GM18868 (cell line): Measurements from ENCODE around the gene DGKB.

Experiments used
- ATAC-seq: cut with Tn5 transposase; IDR thresholded peaks from one replicate; pipeline ENCODE4 v1.9.1; 2021; ENCODE audit warnings: mild to moderate bottlenecking, moderate library complexity; ENCODE audit not compliant: unreplicated experiment

DGKB gene

DNA sequence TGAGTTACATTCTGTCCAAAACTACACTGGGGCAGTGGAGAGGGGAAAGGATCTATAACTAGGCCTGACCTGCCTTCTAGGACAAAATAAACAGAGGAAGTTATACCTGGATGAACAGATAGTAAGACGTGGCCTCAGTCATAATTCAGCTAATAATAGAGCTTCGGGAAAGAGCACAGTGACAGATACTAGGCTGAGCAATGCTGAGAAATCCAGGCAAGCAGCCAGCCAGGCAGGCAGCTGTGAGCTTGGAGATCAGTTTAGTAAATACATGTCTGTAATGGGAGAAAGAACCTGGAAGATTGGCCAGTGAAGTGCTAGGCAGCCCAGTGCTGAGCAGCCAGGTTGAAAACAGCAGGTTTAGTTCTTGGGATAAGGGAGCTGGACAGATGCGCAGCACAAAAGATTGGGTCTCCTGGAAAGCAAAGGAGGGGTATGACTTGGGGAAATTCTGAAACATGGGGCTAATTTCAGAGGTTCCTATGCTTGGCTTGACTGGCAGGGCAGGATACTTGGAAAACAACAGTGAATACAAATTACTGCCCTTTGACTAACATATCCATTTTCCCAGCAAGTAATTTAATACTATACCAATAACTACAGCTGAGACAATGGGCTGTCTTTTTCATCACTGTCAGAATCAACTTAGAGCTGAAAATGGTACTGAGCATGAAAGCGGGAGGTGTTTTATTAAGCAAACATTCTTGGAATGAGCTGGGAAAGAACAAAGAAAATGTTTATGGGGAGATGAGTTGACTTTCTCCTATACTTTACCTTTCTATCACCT is 140.8 kb downstream of the DGKB start:
- ATAC-seq, result no peak

DNA sequence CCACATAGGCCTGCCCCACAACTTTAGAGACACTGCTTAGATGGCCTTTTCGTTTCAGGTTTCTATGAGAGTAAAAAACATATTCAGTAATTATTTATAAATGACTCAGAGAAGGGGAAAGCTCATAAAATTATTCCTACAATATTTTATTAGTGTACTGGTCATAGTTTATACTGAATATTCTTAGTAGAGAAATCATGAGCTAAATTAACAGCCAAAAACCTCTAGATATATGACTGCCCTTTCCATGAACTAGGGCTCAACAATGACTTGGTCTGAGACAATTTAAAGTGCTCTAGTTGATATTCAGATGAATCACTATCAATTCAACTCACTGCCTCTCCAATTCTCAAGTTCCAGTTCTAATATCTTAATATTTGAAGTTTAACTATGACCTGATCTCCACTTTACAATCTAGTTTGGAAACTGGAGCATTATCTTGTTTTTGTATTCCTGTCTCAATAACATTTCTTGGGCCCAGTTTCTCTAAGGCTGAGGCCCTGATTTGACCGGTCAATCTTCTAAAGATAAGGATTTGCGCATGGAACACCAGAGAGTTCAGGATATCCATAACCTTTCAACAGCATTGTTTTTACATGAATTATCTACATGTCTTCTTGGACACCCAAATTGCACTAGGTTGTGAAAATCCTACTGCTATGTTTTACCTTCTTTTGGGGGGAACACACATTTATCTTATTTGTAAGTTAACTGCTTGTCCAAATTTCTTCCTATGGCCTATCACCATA is 141.6 kb downstream of the DGKB start:
- no peak for ATAC-seq

DNA sequence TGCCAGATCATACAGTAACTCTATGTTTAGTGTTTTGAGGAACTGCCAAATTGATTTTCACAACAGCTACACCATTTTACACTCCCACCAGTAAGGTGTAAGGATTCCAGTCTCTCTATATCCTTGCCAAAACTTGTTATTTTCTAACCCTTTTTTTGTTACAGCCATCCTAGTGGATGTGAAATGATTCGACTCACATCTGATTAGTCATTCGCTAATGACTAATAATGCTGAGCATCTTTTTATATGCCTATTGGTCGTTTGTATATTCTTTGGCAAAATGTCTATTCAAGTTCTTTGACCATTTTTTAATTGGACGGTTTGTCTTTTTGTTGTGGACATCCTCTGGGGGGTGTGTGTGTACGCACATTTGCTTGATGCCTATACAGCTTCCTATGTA is 142.8 kb downstream of the DGKB start:
- ATAC-seq, result no peak

DNA sequence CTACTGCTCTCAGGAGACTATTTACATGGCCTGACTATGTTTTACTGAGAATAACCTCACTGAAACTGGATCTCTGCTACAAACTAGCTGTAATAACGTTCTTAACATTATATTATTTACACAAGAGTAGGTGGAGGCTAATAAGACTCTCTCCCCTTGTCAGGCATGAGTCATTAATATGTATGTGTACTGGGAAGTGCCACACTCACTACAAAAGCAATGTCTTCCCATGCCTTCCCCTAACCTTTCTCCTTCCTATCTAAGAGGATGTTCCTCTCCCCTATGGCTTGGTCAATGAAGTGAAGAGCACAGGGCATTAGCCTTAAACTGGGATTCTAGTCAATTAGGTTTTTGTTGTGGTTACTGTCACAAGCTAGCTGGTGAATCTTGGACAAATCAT is 147.9 kb downstream of the DGKB start:
- ATAC-seq, result no peak

DNA sequence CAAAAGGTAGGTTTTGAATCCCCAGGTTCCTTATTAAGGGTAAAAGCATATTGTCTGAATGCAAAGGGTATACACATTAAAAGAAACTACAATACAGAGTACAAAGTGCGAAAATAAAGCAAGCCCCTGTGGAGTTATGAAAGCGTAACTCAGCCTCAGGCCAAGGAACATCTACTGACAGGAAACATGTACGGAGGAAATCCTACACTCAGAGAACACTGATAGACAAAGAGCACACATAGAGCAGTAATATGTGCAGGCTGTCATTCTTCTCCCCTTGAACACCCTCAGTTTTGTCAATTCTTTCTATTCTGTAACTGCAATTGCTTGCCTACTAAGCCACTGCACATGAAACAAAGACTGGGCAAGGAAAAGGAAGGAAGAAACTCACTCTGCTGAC is 150.2 kb downstream of the DGKB start:
- ATAC-seq, result no peak

DNA sequence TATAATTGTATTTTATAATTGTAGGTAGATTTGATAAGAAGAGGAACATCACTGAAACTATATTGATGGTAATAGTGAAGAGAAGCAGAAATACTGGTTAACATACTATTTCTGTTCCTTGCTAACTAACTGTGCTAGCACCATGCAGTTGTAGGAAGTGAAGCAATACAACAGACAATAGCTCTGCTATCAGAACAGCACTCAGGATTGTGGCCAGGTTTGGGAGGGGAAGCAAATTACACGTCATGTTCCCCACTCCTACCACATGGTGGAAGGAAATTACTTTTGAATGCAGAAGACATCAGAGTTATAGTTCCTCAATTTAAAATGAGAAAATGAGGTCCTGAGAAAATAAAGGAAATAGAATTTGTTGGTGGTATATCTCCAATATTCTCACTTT is 151.1 kb downstream of the DGKB start:
- ATAC-seq, result no peak

DNA sequence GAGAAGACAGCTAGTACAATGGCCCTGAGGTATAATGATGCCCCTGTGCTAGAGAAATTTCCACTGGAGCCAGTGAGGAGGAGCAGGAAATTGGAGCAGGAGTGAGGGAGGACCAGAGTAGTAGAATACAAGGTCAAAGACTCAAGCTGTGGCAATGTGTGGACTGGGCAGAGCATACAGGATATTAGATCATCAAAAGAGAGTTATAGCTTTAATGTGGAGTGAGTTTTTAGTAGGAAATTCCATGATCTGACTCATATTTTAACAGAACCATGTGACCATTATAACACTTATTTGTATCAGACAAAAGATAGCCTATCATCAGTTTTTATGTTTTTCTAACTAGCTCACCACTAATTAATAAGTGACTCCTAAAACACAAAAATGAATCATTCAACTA is 154.1 kb downstream of the DGKB start:
- ATAC-seq, result no peak

DNA sequence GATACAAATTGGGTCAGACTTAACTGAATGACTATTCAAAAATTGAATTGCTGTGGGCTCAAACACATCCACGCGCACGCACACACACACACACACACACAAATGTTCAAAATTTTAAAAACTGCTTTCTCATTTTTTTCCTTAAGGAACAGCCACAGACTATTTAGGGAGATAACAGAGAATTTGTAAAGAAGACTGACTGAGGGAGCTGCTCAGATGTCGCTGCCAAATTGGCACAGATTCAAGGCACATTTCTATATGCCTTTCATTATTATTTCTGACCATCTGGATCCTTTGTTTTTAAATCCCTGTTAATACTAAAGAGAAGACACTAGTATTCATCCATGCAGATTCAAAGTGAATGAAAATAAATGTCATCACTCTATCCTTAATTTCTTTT is 154.8 kb downstream of the DGKB start:
- ATAC-seq, result no peak

DNA sequence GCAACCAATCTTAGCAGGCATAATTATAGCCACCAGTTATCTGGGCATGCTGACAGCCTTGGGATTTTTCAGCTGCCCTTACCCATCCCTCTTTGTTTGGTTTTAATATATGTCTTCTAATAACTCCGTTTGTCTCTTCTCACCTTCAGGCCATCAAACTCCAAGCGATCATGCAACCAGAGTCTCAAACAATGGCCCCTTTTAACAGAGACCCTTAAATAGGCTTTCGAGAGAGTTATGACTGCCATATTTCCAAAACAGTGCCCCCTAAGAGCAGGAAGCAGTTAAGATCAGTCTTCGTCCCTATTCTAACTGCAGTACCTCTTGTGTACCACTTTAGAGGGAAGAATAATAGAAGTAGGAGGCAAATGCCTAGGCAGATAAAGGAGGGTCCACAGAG is 157.5 kb downstream of the DGKB start:
- ATAC-seq, result no peak

DNA sequence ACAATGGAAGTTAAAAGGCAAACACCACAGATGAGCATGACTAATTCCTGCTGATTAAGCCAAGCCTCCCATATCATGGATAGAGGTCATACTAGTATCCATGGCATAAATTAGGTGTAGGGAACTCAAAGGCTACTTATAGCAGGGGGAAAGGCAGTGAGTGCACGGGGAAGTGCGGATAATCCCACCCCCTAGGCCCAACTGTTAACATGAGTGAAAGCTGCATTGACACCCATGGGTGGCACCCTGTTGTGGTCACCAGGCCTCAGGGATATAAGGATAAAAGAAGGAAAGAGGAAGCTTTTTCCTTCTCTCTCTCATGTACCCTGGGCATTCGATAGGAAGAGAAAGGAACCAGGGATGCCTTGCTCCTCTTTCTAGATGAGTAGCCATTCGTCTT is 161.9 kb downstream of the DGKB start:
- ATAC-seq, result no peak

DNA sequence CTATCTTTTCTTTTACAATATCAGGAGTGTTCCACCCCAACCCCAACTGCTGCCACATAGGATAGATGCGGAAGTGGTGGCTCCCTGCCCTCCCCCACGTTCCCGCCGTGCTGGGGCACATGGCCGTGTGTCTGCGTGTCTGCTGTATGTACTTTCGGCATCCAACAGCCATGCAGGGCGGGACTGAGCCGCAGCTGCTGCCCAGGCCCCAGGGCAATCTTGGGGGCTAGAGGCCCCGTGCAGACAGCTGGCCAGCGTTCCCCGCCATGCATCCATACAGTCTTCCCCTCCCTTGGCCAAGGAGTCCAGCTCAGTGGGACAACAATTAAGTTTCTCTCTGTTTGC is 162.7 kb downstream of the DGKB start:
- ATAC-seq, result no peak

DNA sequence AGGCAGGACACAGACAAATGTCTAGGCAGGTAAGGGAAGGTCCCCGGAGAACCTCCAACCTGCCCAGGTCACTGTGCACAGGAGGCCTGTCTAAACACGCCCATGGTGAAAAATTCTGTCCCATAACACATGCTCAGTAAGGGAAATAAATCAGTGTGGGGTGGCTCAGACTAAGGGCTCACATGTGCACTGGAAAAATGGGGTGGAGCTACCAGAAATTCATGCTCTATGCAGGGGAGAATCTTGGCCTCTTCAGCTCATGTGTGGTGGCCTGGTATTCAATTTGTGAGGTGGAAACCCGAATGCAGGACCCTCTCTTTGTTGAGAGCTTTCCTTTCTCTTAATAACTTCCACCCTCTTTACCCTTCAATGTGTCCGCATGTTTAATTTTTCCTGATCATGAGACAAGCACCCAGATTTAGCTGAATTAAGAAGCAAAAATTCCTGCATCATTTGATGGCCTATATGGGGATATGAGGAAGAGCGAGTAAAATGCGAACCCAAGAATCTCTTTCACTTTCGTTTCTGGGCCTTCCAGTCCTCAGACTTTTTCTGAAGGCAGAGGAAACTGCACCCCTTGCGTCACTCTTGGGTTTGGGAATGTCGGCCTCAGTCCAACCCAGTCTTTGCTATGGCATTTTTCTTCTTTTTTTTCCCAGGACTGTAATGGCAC is 163.2 kb downstream of the DGKB start:
- no peak for ATAC-seq

DNA sequence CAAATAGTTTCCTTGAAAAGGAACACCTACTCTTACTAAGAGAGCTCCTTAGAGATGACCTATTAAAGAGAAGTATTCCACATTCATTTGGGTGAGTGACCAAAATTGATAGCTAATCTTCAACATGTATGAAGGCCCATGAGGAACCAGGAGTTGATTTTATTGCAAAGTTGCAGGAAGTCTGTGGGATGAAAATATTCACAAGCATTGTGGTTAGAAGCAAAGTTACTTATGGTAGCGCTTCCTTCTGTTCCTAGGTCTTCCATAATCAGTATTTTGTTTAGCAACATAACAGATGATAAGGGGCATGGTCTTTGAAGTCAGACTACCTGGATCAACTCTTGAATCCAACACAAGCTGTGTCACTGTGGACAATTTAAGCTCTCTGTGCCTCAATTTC is 164.5 kb downstream of the DGKB start:
- no peak for ATAC-seq

DNA sequence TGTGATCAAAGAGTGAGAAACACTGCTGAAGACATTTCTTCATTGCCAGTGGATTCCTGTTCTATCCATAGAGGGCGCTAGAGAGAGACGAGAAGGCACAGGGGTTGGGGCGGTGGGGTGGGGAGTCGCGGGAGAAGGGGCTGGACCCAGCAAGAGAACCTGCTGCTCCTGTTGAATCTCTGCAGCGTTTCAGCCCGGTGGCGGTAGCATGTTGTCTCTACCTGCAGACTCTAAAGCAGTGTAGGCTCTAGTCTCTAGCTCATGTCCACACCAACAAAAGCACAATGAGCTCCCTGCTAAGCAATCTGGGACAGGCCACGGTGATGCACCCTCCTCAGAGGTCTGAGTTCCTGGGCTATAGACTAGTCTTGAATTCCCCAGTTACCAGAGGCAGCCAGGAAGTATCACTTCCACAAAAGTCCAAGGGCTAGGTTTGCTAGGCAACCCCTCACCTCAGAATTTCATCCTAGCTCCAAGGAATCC is 167.7 kb downstream of the DGKB start:
- no peak for ATAC-seq

DNA sequence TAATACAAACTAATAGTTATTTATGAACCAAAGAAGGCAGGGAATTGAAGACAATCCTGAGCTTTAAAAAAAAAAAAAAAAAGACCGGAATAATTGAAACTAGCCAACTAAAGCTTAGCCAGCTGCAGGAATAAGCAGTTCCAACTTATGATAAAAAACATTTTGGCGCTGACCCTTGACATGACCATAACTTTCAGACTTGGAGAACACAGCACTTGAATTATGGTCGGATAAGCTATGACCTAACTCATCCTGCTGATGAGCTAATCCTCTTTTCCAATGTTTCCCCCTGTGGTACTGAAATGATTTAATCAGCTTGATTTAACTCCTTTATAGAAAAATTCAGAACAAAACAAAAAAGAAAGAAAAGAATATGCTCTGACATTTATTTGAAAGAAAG is 181.8 kb downstream of the DGKB start:
- no peak for ATAC-seq

DNA sequence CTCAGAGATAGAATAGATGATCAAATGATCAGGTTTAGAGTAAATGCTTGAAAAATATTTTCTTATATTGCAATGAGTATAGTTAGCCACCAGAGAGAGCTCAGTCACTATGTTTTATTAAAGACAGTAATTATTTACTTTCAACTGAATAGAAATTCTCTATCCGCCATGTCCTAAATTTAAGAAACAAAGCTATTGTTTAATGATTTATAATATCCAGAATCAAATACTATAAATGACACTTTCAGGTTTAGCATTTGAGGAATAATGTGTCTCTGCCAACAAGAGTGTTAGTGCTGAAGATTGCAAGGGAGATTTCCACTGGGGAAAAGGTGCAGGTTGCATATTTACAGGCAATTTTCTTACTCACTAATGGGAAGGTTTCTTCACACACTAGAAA is 184.7 kb downstream of the DGKB start:
- ATAC-seq, result peak; percentile 24

DNA sequence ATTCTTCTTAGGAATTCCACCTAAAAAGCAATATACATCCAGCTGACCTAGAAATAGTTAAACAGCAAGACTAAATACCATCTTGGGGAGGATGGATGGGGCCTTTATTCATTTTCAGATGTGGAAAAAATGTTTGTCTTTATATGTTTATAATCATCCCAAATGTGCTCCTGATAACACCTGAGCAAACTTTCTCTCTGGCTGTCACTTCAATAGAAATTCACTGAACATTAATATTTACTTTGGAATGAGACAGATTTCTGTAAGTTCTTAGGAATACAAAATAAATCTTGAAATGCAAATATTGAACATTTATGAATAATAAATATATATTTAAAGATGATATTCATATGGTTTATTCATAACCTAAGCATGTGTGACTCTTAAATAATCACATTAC is 185.4 kb downstream of the DGKB start:
- no peak for ATAC-seq

DNA sequence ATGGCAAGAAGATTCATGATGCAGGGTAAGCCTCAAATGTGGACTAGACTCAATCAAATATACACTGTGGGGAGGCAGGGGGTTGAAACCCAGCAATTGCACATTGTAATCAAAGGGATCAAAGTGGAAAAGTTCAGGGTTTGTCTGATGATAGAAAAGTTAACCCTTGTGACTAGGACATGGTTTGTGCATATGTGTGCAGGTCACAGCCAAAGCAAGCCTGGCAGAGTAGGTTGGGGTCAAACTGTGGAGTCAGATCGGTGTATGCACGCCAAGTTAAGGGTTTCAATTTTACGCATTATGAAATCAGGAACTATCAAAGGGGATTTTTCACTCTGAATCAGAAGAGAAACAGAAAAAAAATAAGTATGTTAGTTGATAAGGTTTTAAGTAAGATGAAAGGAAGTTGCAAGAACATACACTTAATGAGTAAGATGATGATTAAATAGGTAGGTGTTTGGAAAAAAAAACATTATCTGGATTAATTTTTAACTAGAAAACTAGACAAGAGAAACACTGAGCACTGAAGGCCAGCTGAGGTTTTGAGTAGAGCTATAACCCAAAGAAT is 188.3 kb downstream of the DGKB start:
- peak; percentile 98 for ATAC-seq

DNA sequence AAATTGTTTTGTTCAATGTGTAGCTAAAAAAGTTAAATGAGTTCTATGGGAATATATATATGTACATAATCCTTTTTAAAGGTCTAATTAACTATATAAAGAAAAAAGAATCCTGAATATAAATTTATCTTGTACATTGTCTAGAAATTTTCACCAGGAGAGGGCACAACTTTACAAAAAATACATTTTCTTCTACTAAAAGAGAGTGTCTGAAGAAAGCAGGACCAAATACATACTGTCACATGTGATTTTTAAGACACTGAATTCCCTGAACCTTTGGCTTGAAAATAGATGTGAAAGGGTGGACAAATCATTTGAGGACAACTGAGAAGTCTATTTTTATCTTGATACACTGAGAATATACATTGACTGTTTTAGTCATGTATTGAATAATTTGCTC is 204.3 kb downstream of the DGKB start:
- ATAC-seq, result no peak

DNA sequence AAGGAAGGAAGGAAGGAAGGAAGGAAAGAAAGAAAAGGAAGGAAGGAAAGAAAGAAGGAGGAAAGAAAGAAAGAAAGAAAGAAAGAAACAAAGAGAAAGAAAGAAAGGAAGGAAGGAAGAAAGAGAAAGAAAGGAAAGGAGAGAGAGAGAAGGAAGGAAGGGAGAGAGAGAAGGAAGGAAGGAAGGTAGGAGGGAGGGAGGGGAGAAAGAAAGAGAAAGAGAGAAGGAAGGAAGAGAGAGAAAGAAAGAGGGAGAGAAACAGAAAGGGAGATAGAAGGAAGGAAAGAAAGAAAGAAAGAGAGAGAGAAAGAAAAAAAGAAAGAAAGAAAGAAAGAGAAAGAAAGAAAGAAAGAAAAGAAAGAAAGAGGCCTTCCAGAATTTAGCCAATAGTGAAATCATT is 204.9 kb downstream of the DGKB start:
- no peak for ATAC-seq

DNA sequence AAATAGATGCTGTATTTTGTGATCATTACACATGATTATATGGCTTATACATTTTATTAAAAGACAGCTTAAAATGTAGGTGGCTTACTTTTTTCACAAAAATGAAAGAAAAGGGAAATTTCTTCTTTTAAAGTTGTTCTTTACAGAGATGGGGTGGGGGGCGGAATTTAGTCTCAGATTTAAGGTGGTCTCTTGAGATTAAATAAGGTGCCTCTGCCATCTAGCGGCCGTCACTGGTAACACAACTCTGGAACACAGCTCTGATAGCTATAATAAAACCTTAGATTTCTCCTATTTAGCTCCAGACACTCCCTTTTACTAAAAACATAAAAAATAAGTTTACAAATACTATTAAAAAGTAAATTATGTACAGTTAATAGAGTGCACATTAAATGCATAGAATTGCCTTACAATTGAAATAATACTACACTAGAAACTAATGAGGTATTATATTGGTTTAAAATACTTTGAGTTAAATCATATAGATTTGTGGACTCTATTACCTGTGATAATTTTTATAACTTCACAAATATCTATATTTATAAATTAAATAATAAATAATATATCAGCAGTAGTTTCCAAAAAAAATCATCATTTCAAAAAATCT is 210.9 kb downstream of the DGKB start:
- ATAC-seq, result peak; percentile 62
